ENCODE data around the gene COASY.

GRCh38 chr17:42541041-42541833, 20.7 kb upstream of the COASY start:
- TF ChIP-seq POLR2AphosphoS5 (IDR thresholded peaks at IDR 0.05) (no peak), CTCF (IDR thresholded peaks at IDR 0.05) (no peak), EP300 (IDR thresholded peaks at IDR 0.05) (no peak)
